BJ (cell line): ENCODE results near the gene JUP. TPM values are rescaled to one million over a fixed set of nuclear protein-coding genes. Genes with fewer than 3 reads are reported as not detected.

ENCODE experiments used
- CTCF ChIA-PET: fragments of 350-600 bp; formaldehyde crosslinking; extraction: SDS; loops from one replicate; lab custom pipeline; 2021; ENCODE audit warnings: antibody characterized with exemption, inconsistent platforms; lab: Yijun Ruan, JAX
- POLR2A ChIA-PET: fragments of 300-600 bp; sonication (Branson Sonifier 250); formaldehyde crosslinking; extraction: SDS; loops from one replicate; lab custom pipeline; 2021; ENCODE audit warnings: antibody characterized with exemption; lab: Charles Lee
- DNase-seq: peaks from one replicate; pipeline ENCODE4 v3.0.0-alpha.2; 2011; ENCODE audit warnings: low read depth
- H3K27me3 ChIP-seq: 2 replicates; pipeline ENCODE4 v1.6.0; 2011; ENCODE audit warnings: low read length; ENCODE audit not compliant: control insufficient read depth, insufficient read depth
- H3K36me3 ChIP-seq: 2 replicates; pipeline ENCODE4 v1.5.1; 2011; ENCODE audit warnings: low read length; ENCODE audit not compliant: control insufficient read depth, insufficient read depth
- H3K4me3 ChIP-seq: 2 replicates; pipeline ENCODE4 v1.5.1; 2011; ENCODE audit warnings: low read depth, mild to moderate bottlenecking, control low read depth, low read length
- CTCF ChIP-seq: IDR thresholded peaks from 2 replicates; pipeline ENCODE4 v1.5.1; 2011; ENCODE audit warnings: low read depth, mild to moderate bottlenecking, control low read depth, inconsistent platforms, low read length, moderate library complexity; ENCODE audit not compliant: insufficient read depth
- polyA plus RNA-seq: library from polyadenylated mRNA; depleted of rRNA; stranded (reverse); fragments of >200 nt; gene quantifications from 2 replicates; pipeline ENCODE4 v1.2.3, GENCODE V29; 2011

JUP gene
- polyA plus RNA-seq, 1 experiment: 9.4 TPM

DNA sequence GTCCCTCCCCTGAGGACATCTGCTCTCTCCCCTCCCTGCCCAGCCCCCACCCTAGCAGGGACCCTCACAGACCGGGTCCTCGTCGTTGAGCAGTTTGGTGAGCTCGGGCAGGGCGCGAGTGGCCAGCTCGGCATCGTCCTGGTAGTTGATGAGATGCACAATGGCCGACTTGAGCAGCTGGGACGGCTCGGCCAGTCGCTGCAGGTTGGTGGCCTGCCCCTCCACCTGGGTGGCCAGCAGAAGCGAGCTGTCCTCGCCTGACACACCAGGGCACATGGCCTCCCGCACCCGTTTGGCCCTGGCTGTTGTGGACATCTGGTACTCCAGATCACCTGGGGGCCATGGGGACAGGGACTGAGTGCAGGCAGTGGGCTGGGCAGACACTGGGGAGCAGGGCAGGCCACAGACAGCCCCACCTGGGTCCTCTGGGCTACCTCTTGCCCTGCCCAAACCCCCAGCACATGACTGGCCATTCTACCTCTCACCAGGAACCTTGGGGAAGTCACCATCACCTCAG lies 17.1 kb downstream of the JUP start:
- DNase-seq: no peak
- Histone ChIP-seq H3K36me3 (peaks cover 26% of the 10 kb centered on the region), H3K27me3 (no peaks in the 10 kb centered on the region), H3K4me3 (no peak overlapping the region)
- no peak for TF ChIP-seq CTCF
- ChIA-PET CTCF (no interaction called here), POLR2A (no interaction called here)

DNA sequence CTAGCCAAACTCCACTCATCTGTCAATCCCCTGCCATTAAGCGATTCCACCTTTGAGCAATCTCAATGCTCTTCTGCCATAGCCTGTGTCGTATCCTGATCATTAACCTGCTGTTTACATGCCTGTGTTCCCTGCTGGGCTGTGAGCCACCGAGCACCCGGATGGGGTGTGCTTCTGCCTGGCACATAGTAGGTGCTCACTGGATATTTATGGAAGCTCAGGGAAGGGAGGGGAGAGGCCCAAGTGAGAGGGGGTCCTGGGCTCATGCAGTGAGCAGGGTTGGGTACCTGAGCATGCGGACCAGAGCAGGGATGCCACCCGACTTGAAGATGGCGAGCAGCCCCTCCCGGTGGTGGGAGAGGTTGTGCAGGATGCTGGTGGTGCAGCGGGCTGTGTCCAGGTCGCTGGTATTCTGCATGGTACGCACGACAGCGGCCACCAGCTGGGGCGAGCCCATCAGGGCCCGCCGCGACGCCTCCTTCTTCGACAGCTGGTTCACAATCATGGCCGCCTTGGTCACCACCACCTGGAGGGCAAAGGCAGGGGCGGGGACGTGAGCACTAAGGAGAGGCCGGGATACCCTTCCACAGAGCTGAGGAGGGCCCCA lies 17.7 kb downstream of the JUP start:
- TF ChIP-seq CTCF: no peak
- Histone ChIP-seq H3K36me3 (peaks cover 28% of the 10 kb centered on the region), H3K27me3 (no peaks in the 10 kb centered on the region), H3K4me3 (no peak overlapping the region)
- no peak for DNase-seq
- CTCF ChIA-PET: no interaction called here
- POLR2A ChIA-PET: no interaction called here

DNA sequence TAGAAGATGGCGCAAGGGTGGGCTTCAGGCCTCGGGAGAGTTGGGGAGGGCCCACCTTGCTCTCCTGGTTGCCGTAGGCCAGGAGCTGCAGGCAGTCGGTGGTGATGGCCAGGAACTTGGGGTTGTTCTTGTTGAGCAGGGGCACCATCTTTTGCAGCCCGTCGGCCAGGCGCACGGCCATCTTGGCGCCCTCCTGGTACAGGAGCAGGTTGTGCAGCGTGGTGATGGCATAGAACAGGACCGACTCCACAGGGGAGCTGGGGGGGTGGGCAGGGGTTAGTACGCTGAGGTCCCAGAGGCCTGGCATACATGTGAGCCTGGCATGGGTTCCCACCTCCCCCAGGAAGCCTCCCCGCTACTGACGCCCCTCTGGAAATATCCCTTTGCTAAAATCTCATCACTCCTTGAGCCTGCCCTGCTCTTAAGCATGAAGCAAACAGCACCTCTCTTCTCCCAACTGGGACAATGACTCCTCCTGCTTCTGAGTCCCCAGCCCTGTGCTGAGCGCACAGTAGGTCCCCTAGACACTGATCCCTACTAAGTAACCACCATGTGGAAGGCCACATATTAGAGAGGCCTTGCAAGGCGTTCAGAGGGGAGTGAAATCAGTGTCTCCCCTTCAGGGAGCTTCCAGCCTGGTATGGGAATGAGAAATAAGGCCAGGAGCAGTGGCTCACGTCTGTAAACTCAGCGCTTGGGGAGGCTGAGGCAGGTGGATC lies 19.0 kb downstream of the JUP start:
- DNase-seq: no peak
- H3K36me3 ChIP-seq: peaks cover 30% of the 10 kb centered on the region
- no peaks in the 10 kb centered on the region for H3K27me3 ChIP-seq
- CTCF ChIA-PET: interaction anchor here (0.8 kb wide), 1 partner anchor 34 kb away, joined by 3 read pairs; no protein-coding TSS in a partner anchor
- TF ChIP-seq CTCF: no peak
- POLR2A ChIA-PET: no interaction called here
- H3K4me3 ChIP-seq: no peak overlapping the region

DNA sequence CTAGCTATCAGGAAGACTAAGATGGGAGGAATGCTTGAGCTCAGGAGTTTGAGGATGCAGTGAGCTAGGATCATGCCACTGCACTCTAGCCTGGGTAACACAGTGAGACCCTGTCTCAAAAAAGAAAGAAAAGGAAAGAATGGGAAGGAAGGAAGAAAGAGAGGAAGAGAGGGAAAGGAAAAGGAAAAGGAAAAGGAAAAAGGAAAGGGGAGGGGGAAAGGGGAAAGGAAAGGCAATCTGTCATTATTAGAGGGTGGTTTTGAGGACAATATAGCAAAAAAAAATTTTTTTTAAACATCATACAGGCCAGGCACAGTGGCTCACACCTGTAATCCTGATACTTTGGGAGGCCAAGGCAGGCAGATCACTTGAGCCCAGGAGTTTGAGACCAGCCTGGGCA lies 20.4 kb downstream of the JUP start:
- Histone ChIP-seq H3K36me3 (peaks cover 30% of the 10 kb centered on the region), H3K27me3 (no peaks in the 10 kb centered on the region), H3K4me3 (no peak overlapping the region)
- TF ChIP-seq CTCF: no peak
- DNase-seq: no peak
- ChIA-PET POLR2A (no interaction called here), CTCF (interaction anchor here (1.0 kb wide), 1 partner anchor 35 kb away, joined by 5 read pairs; no protein-coding TSS in a partner anchor)

DNA sequence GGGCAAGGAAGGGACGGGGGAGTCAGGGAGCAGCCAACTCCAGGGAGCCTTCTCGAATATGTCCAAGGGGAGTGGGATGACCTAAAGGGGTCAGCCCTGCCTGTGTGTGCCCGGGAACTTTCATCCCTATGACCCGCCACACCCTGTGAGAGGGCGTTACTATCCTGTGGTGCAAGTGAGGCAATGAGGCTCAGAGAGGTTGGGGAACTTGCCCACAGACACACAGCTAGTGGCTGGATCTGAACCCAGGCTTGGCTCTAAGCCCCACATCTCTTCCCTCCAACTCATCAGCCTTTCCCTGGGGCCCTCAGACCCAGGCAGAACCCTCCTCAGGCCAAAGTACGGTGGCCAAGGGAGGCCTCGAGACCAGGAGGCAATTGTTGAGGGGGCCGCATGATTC lies 23.2 kb downstream of the JUP start:
- no peak for TF ChIP-seq CTCF
- no peak for DNase-seq
- no peak overlapping the region for H3K4me3 ChIP-seq
- ChIA-PET POLR2A (no interaction called here), CTCF (interaction anchor here (1.0 to 2.4 kb wide), 4 partner anchors 9 to 67 kb away, joined by 3 to 6 read pairs (median 3); no protein-coding TSS in a partner anchor)
- H3K36me3 ChIP-seq: peaks cover 17% of the 10 kb centered on the region
- H3K27me3 ChIP-seq: no peaks in the 10 kb centered on the region
